Measurements from ENCODE around the gene GDF10. TPM values are rescaled to one million over a fixed set of nuclear protein-coding genes. Genes with fewer than 3 reads are reported as not detected.

The GDF10 gene
- total and polyA plus RNA-seq, 2 of the 8 experiments (the other 6 are each of a cell fraction or from before 2014, with no cell fraction given): 0.19 to 0.32 TPM

DNA sequence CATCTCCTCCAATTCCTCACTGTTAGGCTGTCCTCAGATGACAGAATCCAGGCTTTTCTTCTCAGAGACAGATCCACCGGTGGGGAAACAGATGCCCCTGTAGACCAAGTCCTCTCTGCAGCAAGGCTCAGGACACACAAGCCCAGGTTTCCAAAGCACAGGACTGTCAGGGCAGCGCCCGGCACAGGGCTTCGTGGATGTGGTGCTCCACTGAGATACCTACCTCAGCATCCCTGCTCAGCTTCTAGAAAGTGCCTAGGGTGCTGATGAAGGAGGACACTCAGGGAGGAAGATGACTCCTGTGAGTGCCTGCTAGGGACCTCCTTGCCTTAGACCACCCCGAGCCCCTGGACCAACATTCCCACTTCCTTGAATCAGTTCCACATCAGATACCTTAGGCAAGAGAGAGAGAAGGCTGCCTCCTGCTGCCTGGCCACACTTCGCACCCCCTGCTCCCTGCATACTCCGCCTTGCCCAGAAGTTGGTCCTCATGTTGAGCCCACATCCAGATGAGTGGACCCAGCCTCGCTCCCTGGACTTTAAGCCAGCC lies 39.3 kb downstream of the GDF10 start:
- POLR2A ChIA-PET (ENCODE audit: partially characterized antibody): no interaction called here
- Histone ChIP-seq H3K9me3 (ENCODE audit: insufficient read depth in 2 of 2, low read depth in 1 of 2, low read length in 1 of 2) (no peaks in the 10 kb centered on the region), H3K23me2 (ENCODE audit: low read depth, low read length) (no peaks in the 10 kb centered on the region), H3K18ac (ENCODE audit: extremely low read depth, low read length) (no peak overlapping the region), H3K14ac (ENCODE audit: insufficient read length) (no peak overlapping the region), H2BK12ac (ENCODE audit: low read depth, low read length) (peak overlapping the region; percentile 14; the same call in 1 of the 2 replicates), H3K4ac (replicated peaks; ENCODE audit: insufficient read length, low read depth, low read length) (no peak overlapping the region), H2AK5ac (ENCODE audit: low read depth, low read length) (no peak overlapping the region), H3K9ac (replicated peaks in 1 of 4; ENCODE audit: extremely low read depth in 1 of 4, low read depth in 3 of 4, low read length in 3 of 4) (no peak overlapping the region), H2AFZ (ENCODE audit: low read length) (no peak overlapping the region), H3K4me2 (ENCODE audit: insufficient read depth in 1 of 2, low read depth in 2 of 2, low read length in 2 of 2) (no peak overlapping the region), H3K4me1 (replicated peaks in 1 of 4; ENCODE audit: control insufficient read depth in 3 of 4, insufficient read depth in 4 of 4, low read length in 3 of 4) (peaks cover 0 to 3% (median under 1%) of the 10 kb centered on the region in 4 experiments; a peak in 3 of 7 replicates), H3K56ac (replicated peaks; ENCODE audit: insufficient read length, low read depth, low read length) (no peak overlapping the region), H4K5ac (ENCODE audit: insufficient read length, low read depth, low read length) (no peak overlapping the region), H4K20me1 (replicated peaks in 1 of 2; ENCODE audit: control insufficient read depth in 1 of 2, insufficient read depth in 2 of 2, low read length in 2 of 2) (no peaks in the 10 kb centered on the region), H3K23ac (ENCODE audit: insufficient read length) (no peak overlapping the region), H4K91ac (replicated peaks; ENCODE audit: insufficient read length, low read length) (no peak overlapping the region), H3K79me1 (ENCODE audit: low read depth, low read length) (no peaks in the 10 kb centered on the region), H2BK120ac (replicated peaks; ENCODE audit: low read depth, low read length) (no peak overlapping the region), H3K36me3 (ENCODE audit: control insufficient read depth in 2 of 4, insufficient read depth in 4 of 4, low read length in 3 of 4) (no peaks in the 10 kb centered on the region), H2BK15ac (ENCODE audit: low read length) (no peak overlapping the region), H3K4me3 (ENCODE audit: extremely low read depth in 1 of 4, insufficient read depth in 2 of 4, low read depth in 3 of 4, low read length in 4 of 4) (no peak overlapping the region), H3K27me3 (replicated peaks in 1 of 4; ENCODE audit: control insufficient read depth in 3 of 4, extremely low read depth in 1 of 4, insufficient read depth in 3 of 4, low read length in 3 of 4) (no peaks in the 10 kb centered on the region), H4K8ac (ENCODE audit: extremely low read depth, insufficient read depth, low read length) (no peak overlapping the region; the same call in 1 of the 2 replicates), H3K27ac (ENCODE audit: low read depth, low read length) (no peak overlapping the region), H3K79me2 (ENCODE audit: control insufficient read depth in 1 of 2, insufficient read depth in 2 of 2, low read length in 2 of 2) (no peaks in the 10 kb centered on the region), H2BK20ac (ENCODE audit: low read length) (no peak overlapping the region), H2BK5ac (ENCODE audit: low read depth, low read length) (no peak overlapping the region)
- no peak for DNase-seq (ENCODE audit: low read depth in 1 of 2, low spot score in 2 of 2)
- 91% methylated on average over 8 of the region's 8 CpGs; no CpG with 5 or more reads in 1 of the 2 experiments for WGBS, 2 experiments (ENCODE audit: extremely low coverage in 1 of 2, insufficient coverage in 1 of 2, insufficient read length in 1 of 2, insufficient replicate concordance in 2 of 2, low coverage in 1 of 2, low lambda C conversion rate in 2 of 2, missing lambda C conversion rate in 1 of 2)
- CTCF ChIA-PET (ENCODE audit: partially characterized antibody): interaction anchor here (0.7 to 14.6 kb wide), 15 partner anchors 12 to 346 kb away, joined by 3 to 132 read pairs (median 6); partner anchors contain the start of genes GDF10 and GDF2
- FAIRE-seq: no peak
- no peak for TF ChIP-seq CHD2 (IDR thresholded peaks at IDR 0.05; ENCODE audit: low read length)
- TF ChIP-seq, protein P1, sequence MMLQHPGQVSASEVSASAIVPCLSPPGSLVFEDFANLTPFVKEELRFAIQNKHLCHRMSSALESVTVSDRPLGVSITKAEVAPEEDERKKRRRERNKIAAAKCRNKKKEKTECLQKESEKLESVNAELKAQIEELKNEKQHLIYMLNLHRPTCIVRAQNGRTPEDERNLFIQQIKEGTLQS (IDR thresholded peaks at IDR 0.05; ENCODE audit: insufficient read depth, low read depth, low read length): no peak
- no peak for TF ChIP-seq TAF1 (IDR thresholded peaks at IDR 0.05; ENCODE audit: low read depth, low read length)
- TF ChIP-seq, protein P2, sequence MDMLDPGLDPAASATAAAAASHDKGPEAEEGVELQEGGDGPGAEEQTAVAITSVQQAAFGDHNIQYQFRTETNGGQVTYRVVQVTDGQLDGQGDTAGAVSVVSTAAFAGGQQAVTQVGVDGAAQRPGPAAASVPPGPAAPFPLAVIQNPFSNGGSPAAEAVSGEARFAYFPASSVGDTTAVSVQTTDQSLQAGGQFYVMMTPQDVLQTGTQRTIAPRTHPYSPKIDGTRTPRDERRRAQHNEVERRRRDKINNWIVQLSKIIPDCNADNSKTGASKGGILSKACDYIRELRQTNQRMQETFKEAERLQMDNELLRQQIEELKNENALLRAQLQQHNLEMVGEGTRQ (IDR thresholded peaks at IDR 0.05; ENCODE audit: low read length): no peak
- TF ChIP-seq FOSL1 (IDR thresholded peaks at IDR 0.05; ENCODE audit: insufficient read depth, low read depth, low read length): no peak
- TF ChIP-seq CREB1 (IDR thresholded peaks at IDR 0.05): no peak
- no peak for TF ChIP-seq SP2 (IDR thresholded peaks at IDR 0.05; ENCODE audit: low read length)
- TF ChIP-seq CBX5 (IDR thresholded peaks at IDR 0.05; ENCODE audit: low read depth, low read length): no peak
- no peak for TF ChIP-seq EP300 (IDR thresholded peaks at IDR 0.05; ENCODE audit: borderline replicate concordance in 1 of 2, low read depth in 2 of 2, low read length in 2 of 2)
- no peak for TF ChIP-seq POU5F1 (IDR thresholded peaks at IDR 0.05; ENCODE audit: low read depth, low read length)
- no peak for TF ChIP-seq BCL11A (IDR thresholded peaks at IDR 0.05; ENCODE audit: low read depth in 2 of 2, low read length in 2 of 2)
- TF ChIP-seq ZNF274 (IDR thresholded peaks at IDR 0.05; ENCODE audit: borderline replicate concordance, extremely low read depth, low read length): no peak
